ENCODE results near the gene ETS2.

DNA sequence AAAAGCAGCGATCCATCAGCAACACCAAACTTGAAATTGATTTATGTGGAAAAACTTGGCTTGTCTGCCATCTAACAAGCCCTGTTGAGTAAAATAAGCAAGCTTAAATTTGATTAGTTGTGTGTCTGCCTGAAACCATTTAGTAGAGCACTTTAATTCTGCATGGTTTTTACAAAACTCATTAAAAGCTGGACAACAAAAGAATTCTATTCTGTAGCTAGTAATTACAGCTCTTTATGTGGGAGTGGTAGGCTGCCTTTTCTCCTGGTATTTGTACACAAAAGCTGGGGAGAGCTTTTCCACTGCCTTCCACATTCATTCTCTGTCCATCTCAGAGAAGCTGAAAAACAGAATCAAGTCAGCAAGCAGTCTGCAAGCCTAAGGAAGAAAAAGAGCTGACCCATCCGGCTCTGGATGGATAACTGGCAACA lies 1.7 kb downstream of the ETS2 start:
- TF ChIP-seq, protein P1, sequence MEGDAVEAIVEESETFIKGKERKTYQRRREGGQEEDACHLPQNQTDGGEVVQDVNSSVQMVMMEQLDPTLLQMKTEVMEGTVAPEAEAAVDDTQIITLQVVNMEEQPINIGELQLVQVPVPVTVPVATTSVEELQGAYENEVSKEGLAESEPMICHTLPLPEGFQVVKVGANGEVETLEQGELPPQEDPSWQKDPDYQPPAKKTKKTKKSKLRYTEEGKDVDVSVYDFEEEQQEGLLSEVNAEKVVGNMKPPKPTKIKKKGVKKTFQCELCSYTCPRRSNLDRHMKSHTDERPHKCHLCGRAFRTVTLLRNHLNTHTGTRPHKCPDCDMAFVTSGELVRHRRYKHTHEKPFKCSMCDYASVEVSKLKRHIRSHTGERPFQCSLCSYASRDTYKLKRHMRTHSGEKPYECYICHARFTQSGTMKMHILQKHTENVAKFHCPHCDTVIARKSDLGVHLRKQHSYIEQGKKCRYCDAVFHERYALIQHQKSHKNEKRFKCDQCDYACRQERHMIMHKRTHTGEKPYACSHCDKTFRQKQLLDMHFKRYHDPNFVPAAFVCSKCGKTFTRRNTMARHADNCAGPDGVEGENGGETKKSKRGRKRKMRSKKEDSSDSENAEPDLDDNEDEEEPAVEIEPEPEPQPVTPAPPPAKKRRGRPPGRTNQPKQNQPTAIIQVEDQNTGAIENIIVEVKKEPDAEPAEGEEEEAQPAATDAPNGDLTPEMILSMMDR (IDR thresholded peaks at IDR 0.05; ENCODE audit: low read depth, low read length) = no peak
- no peak for TF ChIP-seq EZH2phosphoT487 (IDR thresholded peaks at IDR 0.05; ENCODE audit: low read depth)
